HEK293 (cell line): ENCODE measurements around the gene DHRS7B.

Experiments used
- CTCF ChIP-seq: fragments of 450-650 bp; formaldehyde crosslinking; IDR thresholded peaks from 2 replicates; pipeline ENCODE4 v1.5.1; 2016; ENCODE audit warnings: missing biosample characterization, missing genetic modification characterization
- REST ChIP-seq: fragments of 450-650 bp; formaldehyde crosslinking; IDR thresholded peaks from 2 replicates; pipeline ENCODE4 v1.5.1; 2016; ENCODE audit warnings: missing biosample characterization, missing genetic modification characterization
- ZEB2 ChIP-seq: fragments of 450-650 bp; formaldehyde crosslinking; IDR thresholded peaks from 2 replicates; pipeline ENCODE4 v1.5.1; 2016; ENCODE audit warnings: missing biosample characterization, missing genetic modification characterization
- ZNF37A ChIP-seq: fragments of 450-650 bp; IDR thresholded peaks from 2 replicates; pipeline ENCODE4 v1.5.1; 2018; ENCODE audit warnings: missing biosample characterization, missing genetic modification characterization
- ZNF596 ChIP-seq: fragments of 450-650 bp; IDR thresholded peaks from 2 replicates; pipeline ENCODE4 v1.5.0; 2018; ENCODE audit warnings: missing biosample characterization, mild to moderate bottlenecking, missing genetic modification characterization, moderate library complexity
- ZNF707 ChIP-seq: fragments of 450-650 bp; formaldehyde crosslinking; IDR thresholded peaks from 2 replicates; pipeline ENCODE4 v1.5.1; 2016; ENCODE audit warnings: missing biosample characterization, missing genetic modification characterization
- ZNF843 ChIP-seq: fragments of 450-650 bp; formaldehyde crosslinking; IDR thresholded peaks from 2 replicates; pipeline ENCODE4 v1.5.1; 2016; ENCODE audit warnings: missing biosample characterization, missing genetic modification characterization
- ZSCAN16 ChIP-seq: fragments of 450-650 bp; formaldehyde crosslinking; IDR thresholded peaks from 2 replicates; pipeline ENCODE4 v1.5.1; 2016; ENCODE audit warnings: missing biosample characterization, missing genetic modification characterization

DNA sequence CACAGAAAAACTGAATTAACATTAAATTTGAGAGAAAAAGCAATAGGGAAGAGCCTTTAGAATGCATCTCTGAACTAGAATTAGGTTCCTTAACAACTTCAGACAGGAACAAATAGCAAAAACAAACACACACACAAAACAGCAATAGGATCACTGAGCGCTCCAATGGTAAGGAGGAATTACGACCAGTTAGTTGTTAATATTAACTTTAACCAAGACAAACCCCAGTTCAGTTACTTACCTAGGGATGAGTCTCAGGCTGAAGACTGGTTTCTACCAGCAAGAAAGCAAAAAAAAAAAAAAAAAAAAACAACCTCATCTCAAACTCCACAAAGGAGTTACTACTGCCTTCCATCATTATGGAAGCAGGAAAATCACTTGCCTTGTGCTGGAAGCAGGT lies 14.6 kb downstream of the DHRS7B start:
- TF ChIP-seq ZNF707 (tag by site-specific recombination) (no peak), ZEB2 (no peak), ZSCAN16 (no peak), ZNF843 (tag by site-specific recombination) (no peak), CTCF (tag by site-specific recombination) (no peak), ZNF596 (tag by site-specific recombination) (no peak), ZNF37A (no peak), REST (tag by site-specific recombination) (no peak)
